Smooth muscle cell (in vitro differentiated cells): ENCODE measurements around the gene LAP3. TPM values are rescaled to one million over a fixed set of nuclear protein-coding genes. Genes with fewer than 3 reads are reported as not detected.

Experiments
- polyA plus RNA-seq: library from polyadenylated mRNA; unstranded; fragments of >200 nt; fragmentation: Nextera tagmentation; extraction: Ambion mirVana; gene quantifications from 2 replicates; pipeline ENCODE4 v1.2.1, GENCODE V29; 2016
- total RNA-seq: library from RNA; depleted of rRNA; stranded (reverse); fragments of >200 nt; gene quantifications from 2 replicates; pipeline ENCODE4 v1.2.3, GENCODE V29; 2014

Gene LAP3
- total and polyA plus RNA-seq, 2 experiments from 2014 or later = 29.1 to 38.6 TPM

Other genes with a start within 250 kb of the LAP3 start
- gene QDPR, start 65.1 kb upstream of the LAP3 start, total RNA-seq = 15.2 and 27.5 TPM in 2 replicates
- 34.8 and 36.5 TPM in 2 replicates for gene QDPR, start 65.1 kb upstream of the LAP3 start, polyA plus RNA-seq
- gene CLRN2, start 62.0 kb upstream of the LAP3 start, total RNA-seq = not detected in 2 replicates
- gene CLRN2, start 62.0 kb upstream of the LAP3 start, polyA plus RNA-seq = not detected in 2 replicates
- 10.4 and 10.9 TPM in 2 replicates for gene MED28, start 37.4 kb downstream of the LAP3 start, total RNA-seq
- gene MED28, start 37.4 kb downstream of the LAP3 start, polyA plus RNA-seq = 39.5 and 42.0 TPM in 2 replicates
- gene FAM184B, start 204.4 kb downstream of the LAP3 start, total RNA-seq = not detected in 2 replicates
- gene FAM184B, start 204.4 kb downstream of the LAP3 start, polyA plus RNA-seq = 0.06 TPM in 1 of 2 replicates, not detected in the other
- gene DCAF16, start 233.6 kb downstream of the LAP3 start, total RNA-seq = 19.3 and 19.4 TPM in 2 replicates
- 6.5 and 9.3 TPM in 2 replicates for gene DCAF16, start 233.6 kb downstream of the LAP3 start, polyA plus RNA-seq
- 19.6 and 20.1 TPM in 2 replicates for gene NCAPG, start 233.8 kb downstream of the LAP3 start, total RNA-seq
- 2.7 and 6.9 TPM in 2 replicates for gene NCAPG, start 233.8 kb downstream of the LAP3 start, polyA plus RNA-seq